DMS114 treated with DMSO at 0.1 percent for 48 hours (cell line): Measurements from ENCODE around the gene CILP.

ENCODE experiments used
- DNase-seq: peaks from one replicate; lab custom pipeline; 2025; ENCODE audit not compliant: unreplicated experiment; lab: John Stamatoyannopoulos, UW

Gene CILP

DNA sequence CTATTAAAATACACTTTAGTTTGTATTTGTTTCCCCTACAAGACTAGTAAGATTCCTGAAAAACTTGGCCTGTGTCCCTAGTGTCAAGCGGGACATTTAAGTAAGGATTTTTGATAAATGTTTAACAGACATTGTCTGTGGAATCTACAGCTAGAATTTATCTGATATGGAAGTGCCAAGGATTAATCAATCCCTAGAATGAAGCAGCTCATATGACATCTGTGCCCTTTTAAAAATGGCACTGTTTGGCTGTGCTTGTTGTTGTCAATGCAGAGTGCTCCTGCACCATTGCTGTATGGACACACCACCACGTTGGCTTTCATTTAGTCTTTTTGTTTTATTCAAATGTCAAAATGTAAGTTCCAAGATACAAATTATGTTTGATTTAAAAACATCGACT is 63.4 kb downstream of the CILP start:
- no peak for DNase-seq

DNA sequence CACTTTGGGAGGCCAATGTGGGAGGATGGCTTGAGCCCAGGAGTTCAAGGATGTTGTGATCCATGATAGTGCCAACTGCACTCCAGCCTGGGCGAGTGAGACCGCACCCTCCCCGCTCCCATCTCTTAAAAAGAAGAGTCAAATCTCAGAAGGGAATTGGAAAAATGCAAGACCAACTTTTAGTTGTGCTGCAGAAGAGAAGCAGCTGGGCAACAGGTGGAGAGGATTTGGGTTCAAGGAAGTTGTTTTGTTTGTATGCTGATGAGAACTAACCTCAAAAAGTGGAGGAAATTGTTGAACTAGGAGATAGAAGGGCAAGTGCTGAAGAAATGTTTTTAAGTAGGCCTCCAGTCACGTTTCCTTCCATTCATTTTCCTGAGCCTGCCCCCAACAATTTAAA is 64.8 kb downstream of the CILP start:
- no peak for DNase-seq
